PC-3 (cell line): ENCODE results near the gene SH3BP5L.

Source experiments
- CTCF ChIP-seq: fragments of 300-600 bp; sonication (generic); conservative IDR thresholded peaks from 2 replicates; pipeline ENCODE4 v1.5.1; 2017; ENCODE audit warnings: antibody characterized with exemption, low read depth, mild to moderate bottlenecking, low read length
- EZH2 ChIP-seq: fragments of 300-600 bp; sonication (generic); IDR thresholded peaks from one replicate; pipeline ENCODE4 v1.6.1; 2017; ENCODE audit warnings: antibody characterized with exemption, mild to moderate bottlenecking, low read length; ENCODE audit not compliant: unreplicated experiment
- EZH2phosphoT487 ChIP-seq: fragments of 300-600 bp; sonication (generic); IDR thresholded peaks from 2 replicates; pipeline ENCODE4 v1.6.1; 2018; ENCODE audit warnings: mild to moderate bottlenecking, antibody characterized with exemption, low read length, borderline replicate concordance

- TF ChIP-seq EZH2phosphoT487, result no peak
- TF ChIP-seq CTCF, result no peak
- no peak for TF ChIP-seq EZH2
Observed at GRCh38 chr1:248873993-248874533, 48.3 kb upstream of the SH3BP5L start.
